Measurements from ENCODE around the gene HCRTR1.
A peak's percentile ranks its signal among the peaks of the same experiment; 100 is the strongest.
"Not testable (repeated sequence)": the region's sequence is repeated elsewhere in the genome, so short reads cannot be mapped to it uniquely, and the experiment has no call there.

Gene HCRTR1

DNA sequence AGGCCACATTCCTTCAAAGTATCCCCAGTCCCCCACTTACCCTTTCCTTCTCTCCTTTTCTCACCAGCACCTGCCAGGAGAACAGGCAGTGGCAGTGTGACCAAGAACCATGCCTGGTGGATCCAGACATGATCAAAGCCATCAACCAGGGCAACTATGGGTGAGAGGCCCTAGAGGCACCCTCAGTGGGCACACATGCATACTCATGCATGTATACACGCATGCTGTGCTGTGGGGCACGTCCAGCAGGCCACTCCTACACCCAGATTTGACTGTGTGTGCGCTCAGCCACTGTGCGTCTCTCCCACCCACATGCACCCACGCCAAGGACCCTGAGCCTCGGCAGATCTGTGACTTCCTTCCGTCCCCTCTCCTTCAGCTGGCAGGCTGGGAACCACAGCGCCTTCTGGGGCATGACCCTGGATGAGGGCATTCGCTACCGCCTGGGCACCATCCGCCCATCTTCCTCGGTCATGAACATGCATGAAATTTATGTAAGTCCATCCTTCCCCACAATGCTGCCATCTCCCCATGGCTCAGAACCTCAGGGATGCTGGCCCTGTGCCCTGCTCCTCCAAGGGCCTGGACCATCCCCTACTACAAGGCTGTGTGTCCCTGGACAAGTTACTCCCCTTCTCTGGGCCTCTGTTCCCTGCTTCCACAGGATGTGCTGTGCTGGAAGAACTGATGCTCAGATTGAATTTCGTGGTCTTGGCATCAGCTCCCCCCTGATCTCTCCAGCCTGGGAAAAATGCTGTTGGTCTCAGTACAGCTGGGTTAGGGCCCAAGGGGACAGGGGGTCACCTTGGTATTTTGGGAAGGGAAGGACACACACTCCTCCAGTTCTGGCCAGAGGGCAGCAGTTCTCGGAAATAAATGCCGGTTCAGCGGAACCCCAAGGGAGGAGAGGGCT lies 34.2 kb upstream of the HCRTR1 start:
- H3K4me3 ChIP-seq (ENCODE audit: low read length) = no peak overlapping the region
- TF ChIP-seq, protein P1, sequence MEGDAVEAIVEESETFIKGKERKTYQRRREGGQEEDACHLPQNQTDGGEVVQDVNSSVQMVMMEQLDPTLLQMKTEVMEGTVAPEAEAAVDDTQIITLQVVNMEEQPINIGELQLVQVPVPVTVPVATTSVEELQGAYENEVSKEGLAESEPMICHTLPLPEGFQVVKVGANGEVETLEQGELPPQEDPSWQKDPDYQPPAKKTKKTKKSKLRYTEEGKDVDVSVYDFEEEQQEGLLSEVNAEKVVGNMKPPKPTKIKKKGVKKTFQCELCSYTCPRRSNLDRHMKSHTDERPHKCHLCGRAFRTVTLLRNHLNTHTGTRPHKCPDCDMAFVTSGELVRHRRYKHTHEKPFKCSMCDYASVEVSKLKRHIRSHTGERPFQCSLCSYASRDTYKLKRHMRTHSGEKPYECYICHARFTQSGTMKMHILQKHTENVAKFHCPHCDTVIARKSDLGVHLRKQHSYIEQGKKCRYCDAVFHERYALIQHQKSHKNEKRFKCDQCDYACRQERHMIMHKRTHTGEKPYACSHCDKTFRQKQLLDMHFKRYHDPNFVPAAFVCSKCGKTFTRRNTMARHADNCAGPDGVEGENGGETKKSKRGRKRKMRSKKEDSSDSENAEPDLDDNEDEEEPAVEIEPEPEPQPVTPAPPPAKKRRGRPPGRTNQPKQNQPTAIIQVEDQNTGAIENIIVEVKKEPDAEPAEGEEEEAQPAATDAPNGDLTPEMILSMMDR (conservative IDR thresholded peaks at IDR 0.05; ENCODE audit: low read depth, low read length) = no peak

DNA sequence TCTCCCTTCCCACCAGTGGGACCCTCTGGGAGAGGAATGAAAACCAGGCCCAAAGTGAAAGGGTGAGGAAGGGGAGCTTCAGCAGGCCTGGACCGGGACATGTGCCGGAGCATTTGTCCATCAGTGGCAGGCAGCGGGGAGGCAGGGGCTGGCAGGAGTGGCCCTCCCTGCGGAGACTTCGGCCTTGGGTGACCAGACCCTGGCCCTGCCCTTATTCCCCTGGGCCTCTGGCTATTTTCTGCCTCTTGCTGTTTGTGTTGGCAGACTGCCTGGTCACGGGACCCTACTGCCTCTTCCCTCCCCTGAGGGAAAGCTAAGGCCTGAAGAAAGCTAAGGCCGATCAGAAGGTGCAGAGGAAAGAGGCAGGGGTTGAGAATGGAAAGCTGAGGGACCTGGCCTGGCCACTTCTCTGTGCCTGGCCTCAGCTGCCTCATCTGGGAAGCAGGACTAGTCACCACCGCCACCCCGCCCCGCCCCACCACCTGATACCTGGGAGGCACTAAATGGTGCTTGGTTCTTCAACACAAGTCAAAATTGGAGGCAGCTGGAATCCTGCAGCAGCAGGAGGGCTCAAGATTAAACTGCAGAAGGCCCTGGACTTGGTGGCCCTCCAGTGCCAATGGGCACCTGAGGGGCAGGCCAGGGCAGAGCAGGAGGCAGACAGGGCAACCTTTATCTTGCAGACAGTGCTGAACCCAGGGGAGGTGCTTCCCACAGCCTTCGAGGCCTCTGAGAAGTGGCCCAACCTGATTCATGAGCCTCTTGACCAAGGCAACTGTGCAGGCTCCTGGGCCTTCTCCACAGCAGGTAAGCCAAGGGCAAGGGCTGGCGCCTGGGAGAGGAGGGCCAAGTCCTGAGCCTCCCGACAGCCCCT lies 33.3 kb upstream of the HCRTR1 start:
- no peak overlapping the region for H3K4me3 ChIP-seq (ENCODE audit: low read length)
- TF ChIP-seq, protein P1 (conservative IDR thresholded peaks at IDR 0.05; ENCODE audit: low read depth, low read length) = no peak
- DNase-seq (ENCODE audit: low read depth) = peak; percentile 56

More for the DNA sequence above, 34.2 kb upstream of the HCRTR1 start:
- DNase-seq (ENCODE audit: low read depth) = no peak

DNA sequence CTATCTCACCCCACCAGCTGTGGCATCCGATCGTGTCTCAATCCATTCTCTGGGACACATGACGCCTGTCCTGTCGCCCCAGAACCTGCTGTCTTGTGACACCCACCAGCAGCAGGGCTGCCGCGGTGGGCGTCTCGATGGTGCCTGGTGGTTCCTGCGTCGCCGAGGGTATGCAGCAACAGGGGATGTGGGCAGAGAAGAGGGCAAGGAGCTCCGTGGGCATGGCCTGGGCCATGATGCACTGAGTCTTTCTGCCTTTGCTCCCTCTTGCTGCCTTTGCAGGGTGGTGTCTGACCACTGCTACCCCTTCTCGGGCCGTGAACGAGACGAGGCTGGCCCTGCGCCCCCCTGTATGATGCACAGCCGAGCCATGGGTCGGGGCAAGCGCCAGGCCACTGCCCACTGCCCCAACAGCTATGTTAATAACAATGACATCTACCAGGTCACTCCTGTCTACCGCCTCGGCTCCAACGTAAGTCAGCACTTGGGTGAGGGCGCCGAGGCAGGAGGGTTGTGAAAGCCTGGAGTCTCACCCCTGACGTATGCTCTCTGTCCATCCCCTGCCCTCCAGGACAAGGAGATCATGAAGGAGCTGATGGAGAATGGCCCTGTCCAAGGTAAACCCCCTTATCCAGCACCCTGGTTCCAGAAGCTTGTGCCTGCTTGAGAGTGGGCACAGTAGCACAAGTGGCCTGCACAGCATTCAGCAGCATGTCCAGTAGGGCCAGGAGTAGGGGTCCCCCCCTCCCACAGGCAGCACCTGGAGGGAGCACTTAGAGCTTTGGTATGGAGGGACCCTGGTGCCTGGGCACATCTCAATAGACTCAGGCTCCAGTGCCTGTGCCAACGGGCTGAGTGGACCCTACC lies 32.4 kb upstream of the HCRTR1 start:
- TF ChIP-seq, protein P1 (conservative IDR thresholded peaks at IDR 0.05; ENCODE audit: low read depth, low read length) = no peak
- H3K4me3 ChIP-seq (ENCODE audit: low read length) = no peak overlapping the region
- no peak for DNase-seq (ENCODE audit: low read depth)

DNA sequence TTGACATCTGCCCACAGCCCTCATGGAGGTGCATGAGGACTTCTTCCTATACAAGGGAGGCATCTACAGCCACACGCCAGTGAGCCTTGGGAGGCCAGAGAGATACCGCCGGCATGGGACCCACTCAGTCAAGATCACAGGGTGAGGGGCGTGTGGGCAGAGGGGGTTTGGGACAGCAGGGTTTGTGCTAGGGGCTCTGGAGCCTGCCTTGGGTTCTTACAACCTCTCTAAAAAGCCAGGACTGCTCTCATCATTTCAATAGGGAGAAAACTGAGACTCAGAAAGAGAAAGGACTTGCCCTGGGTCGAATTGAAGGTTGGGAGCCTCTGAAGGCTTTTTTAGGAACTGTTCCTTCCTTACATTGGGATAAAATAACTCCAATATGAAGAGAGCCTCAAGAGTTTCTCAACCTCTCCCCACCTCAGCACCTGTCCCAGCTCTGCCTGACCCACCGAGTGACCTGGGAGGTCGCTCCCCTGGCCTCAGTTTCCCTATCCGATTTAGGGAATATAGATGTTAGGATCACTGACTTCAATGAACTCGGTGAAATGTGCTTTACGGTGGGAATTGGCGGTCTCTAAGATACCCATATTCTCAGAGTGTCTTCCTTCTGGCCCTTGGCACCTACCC lies 31.6 kb upstream of the HCRTR1 start:
- no peak for DNase-seq (ENCODE audit: low read depth)
- no peak overlapping the region for H3K4me3 ChIP-seq (ENCODE audit: low read length)
- TF ChIP-seq, protein P1 (conservative IDR thresholded peaks at IDR 0.05; ENCODE audit: low read depth, low read length) = no peak

DNA sequence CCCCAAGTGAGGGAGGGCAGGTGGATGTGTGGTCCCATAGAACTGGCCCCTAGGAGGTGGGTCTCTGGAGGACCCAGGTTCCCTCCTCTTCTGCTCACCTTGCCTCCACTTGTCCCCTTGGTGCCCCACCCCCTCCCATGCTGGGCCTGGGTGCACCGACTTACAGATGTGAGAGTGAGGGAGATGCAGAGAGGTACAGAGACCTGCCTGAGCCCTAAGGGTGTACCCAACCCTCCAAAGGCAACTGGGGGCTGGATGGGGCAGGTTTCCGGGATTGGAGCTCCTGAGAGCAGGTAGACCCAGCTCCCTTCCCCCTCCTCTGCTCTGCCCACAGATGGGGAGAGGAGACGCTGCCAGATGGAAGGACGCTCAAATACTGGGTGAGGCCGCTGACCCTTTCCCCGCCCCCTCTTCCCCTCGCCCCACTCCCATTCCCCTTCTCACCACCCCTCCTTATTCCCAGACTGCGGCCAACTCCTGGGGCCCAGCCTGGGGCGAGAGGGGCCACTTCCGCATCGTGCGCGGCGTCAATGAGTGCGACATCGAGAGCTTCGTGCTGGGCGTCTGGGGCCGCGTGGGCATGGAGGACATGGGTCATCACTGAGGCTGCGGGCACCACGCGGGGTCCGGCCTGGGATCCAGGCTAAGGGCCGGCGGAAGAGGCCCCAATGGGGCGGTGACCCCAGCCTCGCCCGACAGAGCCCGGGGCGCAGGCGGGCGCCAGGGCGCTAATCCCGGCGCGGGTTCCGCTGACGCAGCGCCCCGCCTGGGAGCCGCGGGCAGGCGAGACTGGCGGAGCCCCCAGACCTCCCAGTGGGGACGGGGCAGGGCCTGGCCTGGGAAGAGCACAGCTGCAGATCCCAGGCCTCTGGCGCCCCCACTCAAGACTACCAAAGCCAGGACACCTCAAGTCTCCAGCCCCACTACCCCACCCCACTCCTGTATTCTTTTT lies 30.8 kb upstream of the HCRTR1 start:
- TF ChIP-seq, protein P1 (conservative IDR thresholded peaks at IDR 0.05; ENCODE audit: low read depth, low read length) = no peak
- no peak for DNase-seq (ENCODE audit: low read depth)
- H3K4me3 ChIP-seq (ENCODE audit: low read length) = no peak overlapping the region

DNA sequence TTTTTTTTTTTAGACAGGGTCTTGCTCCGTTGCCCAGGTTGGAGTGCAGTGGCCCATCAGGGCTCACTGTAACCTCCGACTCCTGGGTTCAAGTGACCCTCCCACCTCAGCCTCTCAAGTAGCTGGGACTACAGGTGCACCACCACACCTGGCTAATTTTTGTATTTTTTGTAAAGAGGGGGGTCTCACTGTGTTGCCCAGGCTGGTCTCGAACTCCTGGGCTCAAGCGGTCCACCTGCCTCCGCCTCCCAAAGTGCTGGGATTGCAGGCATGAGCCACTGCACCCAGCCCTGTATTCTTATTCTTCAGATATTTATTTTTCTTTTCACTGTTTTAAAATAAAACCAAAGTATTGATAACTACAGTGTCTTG lies 30.2 kb upstream of the HCRTR1 start:
- not testable (repeated sequence) for DNase-seq (ENCODE audit: low read depth); H3K4me3 ChIP-seq (ENCODE audit: low read length)
